GM18870 (cell line): Measurements from ENCODE around the gene AMIGO1.

Experiments used
- ATAC-seq: cut with Tn5 transposase; IDR thresholded peaks from one replicate; pipeline ENCODE4 v1.9.1; 2021; ENCODE audit warnings: moderate library complexity; ENCODE audit not compliant: unreplicated experiment

Gene AMIGO1

GRCh38 chr1:109509176-109510134, at the start of gene AMIGO1:
TSS of gene AMIGO1 (minus strand) at chr1:109509727. CDS start at chr1:109508912, 815 bp downstream.
- ATAC-seq, result no peak

GRCh38 chr1:109557520-109557919, 48.0 kb upstream of the AMIGO1 start:
- no peak for ATAC-seq

- ATAC-seq, result no peak
Observed at GRCh38 chr1:109556563-109556962, 47.0 kb upstream of the AMIGO1 start.

- peak; percentile 66 for ATAC-seq
Observed at GRCh38 chr1:109548321-109549267, 39.1 kb upstream of the AMIGO1 start, which contains the start of gene GNAI3. TSS of gene GNAI3 (plus strand) at chr1:109548615. CDS start at chr1:109548721, 106 bp downstream.

- ATAC-seq, result peak; percentile 2
Observed at GRCh38 chr1:109547463-109548320, 38.2 kb upstream of the AMIGO1 start.

- ATAC-seq, result peak; percentile 53
Observed at GRCh38 chr1:109546311-109547109, 37.0 kb upstream of the AMIGO1 start.

GRCh38 chr1:109543988-109544735, 34.6 kb upstream of the AMIGO1 start:
- no peak for ATAC-seq

GRCh38 chr1:109543283-109543987, 33.9 kb upstream of the AMIGO1 start:
- ATAC-seq, result no peak

GRCh38 chr1:109542657-109543056, 33.1 kb upstream of the AMIGO1 start:
- ATAC-seq, result no peak

- ATAC-seq, result no peak
Observed at GRCh38 chr1:109541102-109541501, 31.6 kb upstream of the AMIGO1 start.

- ATAC-seq, result no peak
Observed at GRCh38 chr1:109539676-109540075, 30.1 kb upstream of the AMIGO1 start, which contains the start of gene GPR61. TSS of gene GPR61 (plus strand) at chr1:109539872. CDS start at chr1:109543023, 3,151 bp downstream.

- ATAC-seq, result no peak
Observed at GRCh38 chr1:109538827-109539555, 29.5 kb upstream of the AMIGO1 start.

GRCh38 chr1:109537450-109538178, 28.1 kb upstream of the AMIGO1 start:
- ATAC-seq, result no peak

GRCh38 chr1:109535971-109536491, 26.5 kb upstream of the AMIGO1 start:
- no peak for ATAC-seq

- no peak for ATAC-seq
Observed at GRCh38 chr1:109535481-109535880, 26.0 kb upstream of the AMIGO1 start.

GRCh38 chr1:109534307-109534858, 24.9 kb upstream of the AMIGO1 start:
- ATAC-seq, result no peak
